GM21576 (cell line): ENCODE measurements around the gene ANKRD24.
"Not testable (repeated sequence)": the region's sequence is repeated elsewhere in the genome, so short reads cannot be mapped to it uniquely, and the experiment has no call there.

Experiments used
- ATAC-seq: cut with Tn5 transposase; IDR thresholded peaks from one replicate; pipeline ENCODE4 v1.9.1; 2021; ENCODE audit warnings: mild to moderate bottlenecking, moderate library complexity; ENCODE audit not compliant: unreplicated experiment

Gene ANKRD24

DNA sequence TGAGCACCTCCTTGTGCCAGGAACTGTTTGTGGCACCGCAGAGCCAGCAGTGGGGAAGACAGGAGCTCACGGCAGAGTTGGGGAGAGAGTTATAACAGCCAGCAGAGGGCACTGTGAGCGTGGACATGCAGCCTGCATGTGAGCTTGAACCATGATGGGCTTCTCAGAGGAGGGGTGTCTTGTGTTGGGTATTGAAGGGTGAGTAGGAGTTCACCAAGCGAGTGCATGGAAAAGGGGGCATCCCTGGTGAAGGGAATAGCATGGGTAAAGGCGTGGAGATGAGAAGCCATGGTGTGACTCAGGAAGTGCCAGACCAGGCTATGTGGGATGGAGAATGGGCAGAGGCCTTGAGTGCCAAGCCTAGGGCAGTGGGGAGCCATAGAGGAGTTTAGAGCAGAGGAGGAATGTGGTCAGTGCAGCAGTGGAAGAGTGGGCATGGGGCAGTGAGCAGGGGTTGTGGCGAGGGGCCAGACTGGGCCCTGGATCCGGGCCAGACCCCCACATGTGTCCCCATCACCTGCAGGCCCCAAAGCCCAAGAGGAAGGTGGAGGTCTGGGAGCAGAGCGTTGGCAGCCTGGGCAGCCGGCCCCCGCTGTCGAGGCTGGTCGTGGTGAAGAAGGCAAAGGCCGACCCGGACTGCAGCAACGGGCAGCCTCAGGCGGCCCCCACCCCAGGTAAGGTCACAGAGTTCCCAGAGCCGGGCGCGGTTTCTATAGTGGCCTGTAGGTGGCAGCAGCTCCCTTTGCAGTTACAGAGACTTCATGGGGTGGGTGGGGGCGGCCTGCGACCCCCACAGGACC, 84.8 kb downstream of the ANKRD24 start:
- ATAC-seq, result no peak

DNA sequence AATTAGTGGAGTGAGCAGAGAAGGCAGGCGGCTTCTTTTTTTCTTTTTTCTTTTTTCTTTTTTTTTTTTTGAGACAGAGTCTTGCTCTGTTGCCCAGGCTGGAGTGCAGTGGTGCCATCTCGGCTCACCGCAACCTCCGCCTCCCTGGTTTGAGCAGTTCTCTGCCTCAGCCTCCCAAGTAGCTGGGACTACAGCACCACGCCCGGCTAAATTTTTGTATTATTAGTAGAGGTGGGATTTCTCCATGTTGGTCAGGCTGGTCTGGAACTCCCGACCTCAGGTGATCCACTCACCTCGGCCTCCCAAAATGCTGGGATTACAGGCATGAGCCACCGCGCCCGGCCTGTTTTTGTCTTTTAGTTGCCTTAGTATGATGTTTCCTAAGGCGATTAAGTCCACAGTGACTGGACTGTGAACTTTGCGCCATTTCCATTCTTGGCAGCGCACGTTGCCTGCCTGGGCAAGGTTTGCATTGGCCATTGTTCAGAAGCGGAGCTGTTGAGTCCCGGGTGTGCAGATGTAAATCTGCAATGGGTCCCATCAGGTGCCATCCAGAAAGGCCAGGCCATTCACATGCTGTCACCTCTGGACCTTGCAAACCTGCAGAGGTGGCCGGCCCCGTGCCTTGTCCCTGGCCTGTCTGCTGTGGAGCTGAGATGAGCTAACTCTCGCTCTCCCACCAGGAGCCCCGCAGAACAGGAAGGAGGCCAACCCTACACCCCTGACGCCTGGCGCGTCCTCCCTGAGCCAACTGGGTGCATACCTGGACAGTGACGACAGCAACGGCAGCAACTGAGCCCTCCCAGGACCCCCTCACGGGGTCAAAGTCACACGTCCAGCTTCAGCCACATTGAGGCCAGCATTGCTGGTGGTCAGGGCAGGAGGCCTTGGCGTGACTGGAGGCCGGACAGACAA, 85.7 kb downstream of the ANKRD24 start:
- ATAC-seq, result no peak

DNA sequence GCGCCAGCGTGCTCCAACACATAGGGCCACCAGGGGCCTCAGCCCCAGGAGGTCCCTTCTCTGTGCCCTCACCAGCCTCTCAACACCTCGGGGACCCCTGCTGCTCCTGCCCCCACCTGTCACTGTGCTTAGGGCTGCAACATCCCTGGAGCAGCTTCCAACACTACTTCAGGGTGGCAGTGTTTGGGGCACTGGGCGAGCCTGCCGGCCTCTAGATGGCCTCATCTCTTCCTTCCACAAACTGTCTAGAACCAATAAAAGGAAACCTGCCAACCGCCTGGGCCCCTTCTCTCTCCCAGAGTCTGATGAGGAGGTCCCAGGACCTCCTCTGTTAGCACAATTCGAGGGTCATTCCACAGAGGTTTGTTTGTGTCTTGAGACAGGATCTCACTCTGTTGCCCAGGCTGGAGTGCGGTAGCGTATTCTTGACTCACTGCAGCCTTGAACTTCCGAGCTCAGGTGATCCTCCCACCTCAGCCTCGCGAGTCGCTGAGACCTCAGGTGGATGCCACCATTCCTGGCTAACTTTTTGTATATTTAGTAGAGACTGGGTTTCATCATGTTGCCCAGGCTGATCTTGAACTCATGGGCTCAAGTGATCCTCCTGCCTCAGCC, 86.4 kb downstream of the ANKRD24 start:
- no peak for ATAC-seq

DNA sequence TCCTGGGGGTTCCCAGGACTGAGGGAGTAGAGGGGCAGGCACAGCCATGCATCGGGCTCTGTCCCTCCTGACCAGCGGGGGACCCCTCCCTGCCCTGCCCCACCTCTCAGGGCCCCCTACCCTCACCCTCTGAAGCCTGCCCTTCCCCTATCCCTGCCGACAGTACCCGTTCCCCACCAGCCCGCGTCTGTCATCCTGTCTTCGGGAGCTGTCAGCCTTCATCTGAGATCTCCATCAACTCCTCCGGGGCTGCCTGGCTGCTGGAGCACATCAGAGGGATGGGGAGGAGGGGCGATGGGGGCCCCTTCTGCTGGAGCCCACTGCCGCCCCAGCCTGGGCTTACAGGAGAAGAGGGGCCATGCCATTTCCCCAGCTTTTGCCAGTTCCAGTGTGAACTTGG, 90.4 kb downstream of the ANKRD24 start:
- ATAC-seq, result no peak

DNA sequence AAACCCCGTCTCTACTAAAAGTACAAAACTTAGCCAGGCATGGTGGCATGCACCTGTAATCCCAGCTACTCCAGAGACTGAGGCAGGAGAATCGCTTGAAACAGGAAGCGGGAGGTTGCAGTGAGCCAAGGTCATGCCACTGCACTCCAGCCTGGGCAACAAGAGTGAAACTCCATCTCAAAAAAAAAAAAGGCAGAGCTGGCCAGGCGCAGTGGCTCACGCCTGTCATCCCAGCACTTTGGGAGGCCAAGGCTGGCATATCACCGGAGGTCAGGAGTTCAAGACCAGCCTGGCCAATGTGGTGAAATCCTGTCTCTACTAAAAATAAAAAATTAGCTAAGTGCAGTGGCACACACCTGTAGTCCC, 91.8 kb downstream of the ANKRD24 start:
- not testable (repeated sequence) for ATAC-seq
